OCI-LY1 (cell line): ENCODE data around the gene NEUROD4.

Experiments used
- H2AFZ ChIP-seq: fragments of 200-600 bp; sonication (generic), shearing (Covaris generic); 2 replicates; pipeline ENCODE4 v1.6.0; 2014; ENCODE audit warnings: antibody characterized with exemption, mild to moderate bottlenecking, low read length
- H3F3A ChIP-seq: fragments of 200-600 bp; sonication (generic), shearing (Covaris generic); 2 replicates; pipeline ENCODE4 v1.6.0; 2014; ENCODE audit warnings: mild to moderate bottlenecking, antibody characterized with exemption, low read length, moderate library complexity; ENCODE audit not compliant: insufficient read depth
- H3K27ac ChIP-seq: fragments of 200-600 bp; sonication (generic); 2 replicates; pipeline ENCODE4 v1.5.1; 2014; ENCODE audit warnings: low read length, mixed run types, mild to moderate bottlenecking, low read depth; ENCODE audit not compliant: poor library complexity, severe bottlenecking
- H3K27me3 ChIP-seq: fragments of 200-600 bp; sonication (generic); 2 replicates; pipeline ENCODE4 v1.6.0; 2014; ENCODE audit warnings: antibody characterized with exemption, mild to moderate bottlenecking, low read length, moderate library complexity; ENCODE audit not compliant: insufficient read depth
- H3K36me3 ChIP-seq: fragments of 200-600 bp; sonication (generic); 2 replicates; pipeline ENCODE4 v1.6.1; 2014; ENCODE audit warnings: mild to moderate bottlenecking, antibody characterized with exemption, low read length, moderate library complexity, mixed read lengths; ENCODE audit not compliant: insufficient read depth
- H3K4me1 ChIP-seq: fragments of 200-600 bp; sonication (generic); 2 replicates; pipeline ENCODE4 v1.5.1; 2014; ENCODE audit warnings: mild to moderate bottlenecking, low read length, moderate library complexity; ENCODE audit not compliant: insufficient read depth, severe bottlenecking
- H3K4me2 ChIP-seq: fragments of 200-600 bp; sonication (generic), shearing (Covaris generic); 2 replicates; pipeline ENCODE4 v1.6.1; 2014; ENCODE audit warnings: low read length
- H3K4me3 ChIP-seq: fragments of 200-600 bp; sonication (generic); 2 replicates; pipeline ENCODE4 v1.5.1; 2014; ENCODE audit warnings: low read length, low read depth, mild to moderate bottlenecking, mixed read lengths; ENCODE audit not compliant: poor library complexity, severe bottlenecking
- H3K79me2 ChIP-seq: fragments of 200-600 bp; shearing (Covaris generic); 2 replicates; pipeline ENCODE4 v1.6.1; 2016; ENCODE audit warnings: mixed run types, low read length, mixed read lengths; ENCODE audit not compliant: insufficient read depth
- H3K9ac ChIP-seq: fragments of 200-600 bp; sonication (generic), shearing (Covaris generic); 2 replicates; pipeline ENCODE4 v1.6.1; 2014; ENCODE audit warnings: mild to moderate bottlenecking, low read length, mixed read lengths
- H3K9me2 ChIP-seq: fragments of 200-600 bp; sonication (generic), shearing (Covaris generic); 2 replicates; pipeline ENCODE4 v1.6.1; 2014; ENCODE audit warnings: low read depth, mild to moderate bottlenecking, low read length, mixed read lengths
- H3K9me3 ChIP-seq: fragments of 200-600 bp; shearing (Covaris generic); 2 replicates; pipeline ENCODE4 v1.6.1; 2014; ENCODE audit warnings: low read length, mixed read lengths
- H4K20me1 ChIP-seq: fragments of 200-600 bp; sonication (generic), shearing (Covaris generic); 2 replicates; pipeline ENCODE4 v1.6.0; 2016; ENCODE audit warnings: mild to moderate bottlenecking, low read length; ENCODE audit not compliant: insufficient read depth
- EZH2 ChIP-seq: fragments of 200-600 bp; sonication (generic), shearing (Covaris generic); IDR thresholded peaks from 2 replicates; pipeline ENCODE4 v1.8.0; 2017; ENCODE audit warnings: borderline replicate concordance, mixed run types, mild to moderate bottlenecking, antibody characterized with exemption, low read length, moderate library complexity, mixed read lengths
- TF ChIP-seq, protein P1 (sequence below): fragments of 200-600 bp; sonication (generic), shearing (Covaris generic); IDR thresholded peaks from 2 replicates; pipeline ENCODE4 v1.5.1; 2017; ENCODE audit warnings: mild to moderate bottlenecking, antibody characterized with exemption, low read length, moderate library complexity, mixed read lengths

Gene NEUROD4

DNA sequence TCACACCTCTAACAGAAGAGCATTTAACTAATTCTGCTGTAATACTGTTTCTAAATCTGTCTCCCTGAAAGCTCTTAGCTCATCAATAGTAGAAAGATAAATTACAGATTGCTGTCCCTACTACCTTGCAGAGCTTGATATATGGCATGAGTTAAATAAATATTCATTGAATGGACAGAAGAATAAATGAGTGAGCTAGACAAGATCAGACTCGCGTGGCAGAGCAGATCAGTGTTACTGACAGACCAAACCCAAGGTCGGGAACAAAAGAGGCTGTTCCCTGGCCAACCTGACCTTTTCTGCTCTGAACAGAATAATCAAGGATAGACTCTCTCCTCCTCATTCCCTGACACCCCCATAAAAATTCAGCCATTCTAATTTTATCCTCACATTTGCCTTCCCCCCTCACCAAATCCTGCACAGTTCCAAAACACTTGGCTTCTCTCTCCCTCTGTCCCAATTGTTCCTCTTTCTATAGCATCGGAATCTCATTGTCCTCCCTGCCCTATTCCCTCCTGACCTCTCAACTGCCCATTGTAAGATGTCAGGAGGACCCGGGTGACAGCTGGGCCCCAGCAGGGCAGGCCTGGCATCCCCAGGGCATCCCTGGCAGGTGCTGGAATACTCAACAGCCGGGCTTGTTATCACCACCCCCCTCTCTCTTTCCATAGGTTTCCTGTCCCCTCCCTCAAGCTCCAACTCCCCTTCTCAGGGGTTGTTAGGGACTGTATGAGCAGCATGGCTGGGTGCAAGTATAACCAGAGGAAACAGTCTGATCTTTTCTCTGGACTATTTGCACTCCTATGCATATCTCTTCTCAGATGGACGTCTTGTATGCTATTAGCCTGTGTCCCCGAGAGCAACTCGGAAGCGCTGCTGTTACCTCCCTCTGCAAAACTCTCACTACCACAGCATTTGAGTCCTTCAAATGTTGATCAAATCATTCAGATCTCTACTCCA, 19.9 kb downstream of the NEUROD4 start:
- Histone ChIP-seq H3K9me3 (no peaks in the 10 kb centered on the region), H3K9me2 (no peaks in the 10 kb centered on the region), H3F3A (no peaks in the 10 kb centered on the region), H4K20me1 (no peaks in the 10 kb centered on the region), H3K4me1 (no peaks in the 10 kb centered on the region), H3K79me2 (no peaks in the 10 kb centered on the region), H3K9ac (no peak overlapping the region), H3K4me2 (no peak overlapping the region), H3K4me3 (no peak overlapping the region), H2AFZ (no peak overlapping the region), H3K27ac (no peak overlapping the region), H3K27me3 (no peaks in the 10 kb centered on the region), H3K36me3 (no peaks in the 10 kb centered on the region)
- no peak for TF ChIP-seq EZH2
- TF ChIP-seq, protein P1, sequence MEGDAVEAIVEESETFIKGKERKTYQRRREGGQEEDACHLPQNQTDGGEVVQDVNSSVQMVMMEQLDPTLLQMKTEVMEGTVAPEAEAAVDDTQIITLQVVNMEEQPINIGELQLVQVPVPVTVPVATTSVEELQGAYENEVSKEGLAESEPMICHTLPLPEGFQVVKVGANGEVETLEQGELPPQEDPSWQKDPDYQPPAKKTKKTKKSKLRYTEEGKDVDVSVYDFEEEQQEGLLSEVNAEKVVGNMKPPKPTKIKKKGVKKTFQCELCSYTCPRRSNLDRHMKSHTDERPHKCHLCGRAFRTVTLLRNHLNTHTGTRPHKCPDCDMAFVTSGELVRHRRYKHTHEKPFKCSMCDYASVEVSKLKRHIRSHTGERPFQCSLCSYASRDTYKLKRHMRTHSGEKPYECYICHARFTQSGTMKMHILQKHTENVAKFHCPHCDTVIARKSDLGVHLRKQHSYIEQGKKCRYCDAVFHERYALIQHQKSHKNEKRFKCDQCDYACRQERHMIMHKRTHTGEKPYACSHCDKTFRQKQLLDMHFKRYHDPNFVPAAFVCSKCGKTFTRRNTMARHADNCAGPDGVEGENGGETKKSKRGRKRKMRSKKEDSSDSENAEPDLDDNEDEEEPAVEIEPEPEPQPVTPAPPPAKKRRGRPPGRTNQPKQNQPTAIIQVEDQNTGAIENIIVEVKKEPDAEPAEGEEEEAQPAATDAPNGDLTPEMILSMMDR, result no peak

DNA sequence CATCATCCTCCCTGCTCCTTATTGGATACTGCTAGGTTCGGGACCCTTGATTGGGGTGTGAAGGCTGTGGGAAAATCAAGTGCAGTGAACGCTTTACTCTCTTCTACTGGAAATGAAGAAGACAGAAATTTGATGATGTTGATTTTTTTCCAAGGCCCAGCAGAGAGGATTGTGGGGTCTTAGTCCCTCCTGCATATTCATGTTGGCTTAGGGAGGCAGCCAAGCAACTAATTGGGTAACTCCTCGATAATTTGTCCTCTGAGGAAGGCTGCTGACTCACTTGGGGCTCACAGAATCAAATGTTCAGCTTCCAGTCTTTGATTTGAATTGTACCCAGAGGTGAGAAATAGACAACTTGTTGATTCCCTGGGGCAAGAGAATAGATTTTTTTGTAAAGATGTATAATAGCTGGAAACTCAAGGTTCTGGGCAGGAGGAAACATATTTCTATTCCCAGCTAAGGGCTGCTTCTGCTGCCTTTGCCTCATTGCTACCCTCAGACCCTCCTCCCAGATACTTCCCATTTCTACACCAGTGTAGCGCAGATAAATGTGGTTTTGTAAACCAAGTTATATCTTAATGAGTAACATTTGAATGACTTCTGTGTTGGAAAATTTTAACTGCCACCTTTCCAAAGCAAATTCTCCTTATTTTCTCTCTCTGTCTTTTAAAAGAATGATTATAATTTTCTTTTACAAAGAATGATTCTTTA, 21.7 kb downstream of the NEUROD4 start:
- H2AFZ ChIP-seq, result no peak overlapping the region

DNA sequence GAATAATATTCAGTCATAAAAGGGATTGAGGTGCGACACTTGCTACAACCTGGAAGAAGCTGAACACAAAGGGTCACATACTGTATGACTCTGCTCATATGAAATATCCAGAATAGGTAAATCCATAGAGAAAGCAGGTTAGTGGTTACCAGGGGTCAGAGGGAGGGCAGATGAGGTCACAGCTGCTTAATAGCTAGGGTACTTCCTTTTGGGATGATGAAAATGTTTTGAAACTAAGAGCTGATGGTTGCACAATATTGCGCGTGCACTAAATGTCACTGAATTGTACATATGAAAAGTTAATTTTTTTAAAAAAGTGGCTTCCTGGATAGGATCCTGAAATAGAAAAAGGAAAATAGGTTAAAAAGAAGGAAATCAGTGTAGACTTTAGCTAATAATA, 23.8 kb downstream of the NEUROD4 start:
- 0 out of 2 replicates have a peak, but pooled peaks cover 2% of the 10 kb centered on the region for H3K27me3 ChIP-seq
- no peak overlapping the region for H3K27ac ChIP-seq
- H3K9ac ChIP-seq, result no peak overlapping the region
- no peaks in the 10 kb centered on the region for H4K20me1 ChIP-seq
- H3K9me2 ChIP-seq, result no peaks in the 10 kb centered on the region
- no peaks in the 10 kb centered on the region for H3K79me2 ChIP-seq
- no peak for TF ChIP-seq EZH2
- TF ChIP-seq, protein P1, result no peak
- no peak overlapping the region for H3K4me3 ChIP-seq
- H2AFZ ChIP-seq, result no peak overlapping the region
- H3F3A ChIP-seq, result no peaks in the 10 kb centered on the region
- no peak overlapping the region for H3K4me2 ChIP-seq
- no peaks in the 10 kb centered on the region for H3K9me3 ChIP-seq
- H3K4me1 ChIP-seq, result no peaks in the 10 kb centered on the region
- H3K36me3 ChIP-seq, result no peaks in the 10 kb centered on the region

More for the DNA sequence above, 21.7 kb downstream of the NEUROD4 start:
- Histone ChIP-seq H3K4me3 (no peak overlapping the region), H3K36me3 (no peaks in the 10 kb centered on the region), H3K79me2 (no peaks in the 10 kb centered on the region), H3K9me3 (no peaks in the 10 kb centered on the region), H3K4me1 (no peaks in the 10 kb centered on the region), H3K9ac (no peak overlapping the region), H3K4me2 (no peak overlapping the region), H3K9me2 (no peaks in the 10 kb centered on the region), H4K20me1 (no peaks in the 10 kb centered on the region), H3F3A (no peaks in the 10 kb centered on the region), H3K27me3 (no peaks in the 10 kb centered on the region), H3K27ac (no peak overlapping the region)
- TF ChIP-seq, protein P1, result no peak
- TF ChIP-seq EZH2, result no peak
